Skeletal muscle satellite cell (primary cell): Measurements from ENCODE around the gene POLDIP2.

Source experiments
- H3K27me3 ChIP-seq: 2 replicates; pipeline ENCODE4 v1.7.0; 2013; ENCODE audit warnings: low read length; ENCODE audit not compliant: control insufficient read depth, insufficient read depth
- H3K36me3 ChIP-seq: 2 replicates; pipeline ENCODE4 v1.7.0; 2013; ENCODE audit warnings: mild to moderate bottlenecking, control low read depth, low read length; ENCODE audit not compliant: insufficient read depth
- H3K4me1 ChIP-seq: 2 replicates; pipeline ENCODE4 v1.7.0; 2013; ENCODE audit warnings: low read length; ENCODE audit not compliant: control insufficient read depth, insufficient read depth
- H3K4me2 ChIP-seq: 2 replicates; pipeline ENCODE4 v1.7.0; 2013; ENCODE audit warnings: mild to moderate bottlenecking, low read length
- H3K4me3 ChIP-seq: 2 replicates; pipeline ENCODE4 v1.7.0; 2013; ENCODE audit warnings: low read length
- H3K9ac ChIP-seq: 2 replicates; pipeline ENCODE4 v1.7.0; 2013; ENCODE audit warnings: mild to moderate bottlenecking, low read depth, low read length, moderate library complexity
- H3K9me3 ChIP-seq: replicated peaks from 2 replicates; pipeline ENCODE4 v1.7.0; 2013; ENCODE audit warnings: mild to moderate bottlenecking, control low read depth, low read length

POLDIP2 gene

DNA sequence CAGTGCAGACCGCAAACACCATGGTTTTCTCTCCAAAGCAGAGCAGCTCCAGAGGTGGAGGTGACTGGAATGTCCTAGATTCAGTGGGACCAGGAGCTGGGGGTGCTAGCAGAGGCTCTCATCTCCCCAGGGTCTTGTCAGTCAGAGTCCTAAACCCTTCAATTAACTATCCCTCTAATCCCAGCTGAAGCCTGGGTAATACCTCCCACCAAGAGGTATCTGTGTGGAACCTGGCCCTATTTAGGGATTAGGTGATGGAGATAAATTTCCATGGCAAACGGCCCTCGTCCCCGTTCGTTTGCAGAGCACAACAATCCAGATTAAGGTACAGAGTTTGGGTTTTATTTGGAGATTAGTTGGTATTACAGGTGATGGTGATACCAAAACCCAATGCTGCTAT, 5.9 kb upstream of the POLDIP2 start:
- H3K9me3 ChIP-seq, result no peaks in the 10 kb centered on the region
- H3K4me1 ChIP-seq, result peaks cover 4% of the 10 kb centered on the region
- peaks cover 45% of the 10 kb centered on the region for H3K36me3 ChIP-seq
- no peak overlapping the region for H3K4me2 ChIP-seq
- no peak overlapping the region for H3K4me3 ChIP-seq
- no peaks in the 10 kb centered on the region for H3K27me3 ChIP-seq
- no peak overlapping the region for H3K9ac ChIP-seq

DNA sequence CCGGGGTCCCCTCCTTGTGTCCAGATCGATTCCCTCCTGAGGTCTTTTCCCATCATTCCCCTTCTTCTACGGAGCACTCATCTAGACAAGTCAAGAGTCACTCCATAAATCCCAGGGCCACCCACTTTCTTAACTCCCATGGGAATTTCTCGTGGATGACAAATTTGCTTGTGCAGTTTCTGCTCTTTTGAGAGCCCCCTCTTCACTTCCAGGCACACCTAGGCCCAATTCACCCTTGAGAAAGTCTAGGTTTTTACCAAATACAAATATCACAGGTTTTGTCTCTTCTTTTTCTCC, 522 bp upstream of the POLDIP2 start:
- peaks cover 52% of the 10 kb centered on the region for H3K36me3 ChIP-seq
- H3K4me2 ChIP-seq, result peak overlapping the region; percentile 78
- H3K27me3 ChIP-seq, result no peaks in the 10 kb centered on the region
- peak overlapping the region; percentile 99 for H3K4me3 ChIP-seq
- H3K4me1 ChIP-seq, result peaks cover 17% of the 10 kb centered on the region
- peak overlapping the region; percentile 100 for H3K9ac ChIP-seq
- no peaks in the 10 kb centered on the region for H3K9me3 ChIP-seq

DNA sequence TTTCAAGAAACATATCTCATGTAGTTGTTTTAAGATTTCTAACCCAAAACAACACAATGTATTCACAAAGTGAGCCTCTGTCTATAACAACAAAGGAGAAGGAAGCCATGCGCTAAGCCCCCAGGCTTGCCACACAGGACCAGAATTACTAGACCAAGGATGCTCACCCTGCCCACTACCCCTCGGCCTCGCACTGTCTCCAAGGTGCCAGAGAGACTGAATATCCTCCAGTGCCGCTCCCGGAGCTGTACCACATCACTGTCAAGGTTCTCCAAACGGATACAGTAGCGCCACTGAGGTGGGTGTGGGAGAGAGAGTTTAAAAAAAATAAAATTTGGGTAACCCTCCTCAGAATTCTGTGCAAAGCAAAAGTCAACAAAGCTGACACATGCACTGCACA, 7.1 kb downstream of the POLDIP2 start:
- no peak overlapping the region for H3K9ac ChIP-seq
- peaks cover 85% of the 10 kb centered on the region for H3K36me3 ChIP-seq
- H3K9me3 ChIP-seq, result no peaks in the 10 kb centered on the region
- H3K4me3 ChIP-seq, result no peak overlapping the region
- no peaks in the 10 kb centered on the region for H3K27me3 ChIP-seq
- H3K4me2 ChIP-seq, result no peak overlapping the region
- H3K4me1 ChIP-seq, result peaks cover 30% of the 10 kb centered on the region

DNA sequence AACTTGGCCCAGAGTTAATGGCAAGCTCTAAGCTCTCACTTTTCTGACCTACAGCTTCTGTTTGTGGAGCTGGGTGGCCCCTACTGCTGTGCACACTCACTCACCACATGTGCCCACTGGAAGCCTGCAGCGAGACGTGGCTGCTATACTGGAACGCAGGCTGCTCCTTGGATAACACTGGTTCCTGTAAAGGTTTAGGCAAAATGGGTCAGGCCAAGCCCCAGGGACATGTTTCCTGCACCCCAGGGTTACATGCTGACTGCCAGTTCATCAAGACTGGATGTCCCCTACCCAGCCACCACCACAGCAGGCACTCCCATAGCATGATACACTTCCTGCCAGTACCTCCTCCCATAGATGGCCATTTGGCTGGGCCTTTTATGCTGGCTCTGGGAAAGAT, 8.3 kb downstream of the POLDIP2 start:
- peaks cover 86% of the 10 kb centered on the region for H3K36me3 ChIP-seq
- H3K27me3 ChIP-seq, result no peaks in the 10 kb centered on the region
- peaks cover 30% of the 10 kb centered on the region for H3K4me1 ChIP-seq
- H3K9ac ChIP-seq, result no peak overlapping the region
- H3K4me3 ChIP-seq, result no peak overlapping the region
- no peak overlapping the region for H3K4me2 ChIP-seq
- H3K9me3 ChIP-seq, result no peaks in the 10 kb centered on the region

DNA sequence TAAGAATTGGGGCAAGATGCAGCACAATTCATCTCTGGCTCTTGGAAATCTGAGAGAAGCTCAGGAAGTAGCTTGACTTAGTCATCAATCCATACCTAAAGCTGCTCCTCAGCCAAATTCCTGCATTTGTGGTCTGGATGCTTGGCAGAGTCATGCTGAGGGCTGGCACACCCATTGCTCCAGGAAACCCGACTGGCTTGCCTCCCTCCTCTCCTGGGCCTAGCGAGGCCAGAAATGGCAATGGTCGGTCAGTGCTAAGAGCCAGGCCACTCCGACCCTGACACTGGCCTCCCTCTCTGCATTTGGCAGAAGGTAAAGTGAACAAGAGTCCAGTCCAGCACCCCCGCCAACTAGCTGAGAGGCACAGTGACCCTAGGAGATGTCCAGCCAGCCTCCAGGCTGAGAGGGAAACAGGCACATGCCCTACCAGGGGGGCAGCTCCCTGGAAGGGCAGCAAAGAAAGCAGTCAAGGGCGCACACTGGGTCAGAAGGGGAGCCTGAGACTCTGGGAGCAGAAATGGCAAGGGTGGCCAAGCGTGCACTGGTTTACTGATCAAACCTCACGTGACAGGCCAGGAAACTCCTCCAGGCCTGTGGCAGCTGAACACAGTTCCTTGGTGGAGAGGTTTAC, 10.0 kb downstream of the POLDIP2 start:
- Histone ChIP-seq H3K9ac (peak overlapping the region; percentile 48), H3K4me2 (peak overlapping the region; percentile 10), H3K36me3 (peaks cover 88% of the 10 kb centered on the region), H3K4me1 (peaks cover 30% of the 10 kb centered on the region), H3K27me3 (no peaks in the 10 kb centered on the region), H3K9me3 (no peaks in the 10 kb centered on the region), H3K4me3 (no peak overlapping the region)

DNA sequence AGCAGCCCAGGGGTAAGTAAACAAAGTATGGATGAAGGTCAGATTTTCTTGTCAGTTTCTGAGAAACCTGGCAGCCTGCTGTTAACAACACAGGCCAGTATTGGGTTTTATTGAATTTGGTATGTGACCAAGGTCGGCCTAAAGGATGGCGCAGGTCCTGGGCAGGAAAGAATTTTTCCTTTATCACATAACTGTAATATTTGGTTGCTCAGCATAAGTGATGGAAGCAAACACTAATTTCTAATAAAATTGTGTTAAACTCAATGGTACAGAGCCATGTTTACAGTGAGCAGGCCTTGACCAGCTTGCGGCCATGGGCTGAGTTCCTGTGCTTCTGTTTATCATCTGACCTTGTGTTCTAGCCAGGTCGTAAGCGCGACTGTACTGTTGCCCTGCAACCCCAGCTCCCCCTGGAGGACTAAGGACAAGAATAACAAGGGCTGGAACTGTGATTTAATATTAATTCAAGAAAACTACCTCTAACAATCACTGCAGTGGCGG, 10.5 kb downstream of the POLDIP2 start:
- Histone ChIP-seq H3K4me3 (no peak overlapping the region), H3K9ac (peak overlapping the region; percentile 34), H3K36me3 (peaks cover 91% of the 10 kb centered on the region)

DNA sequence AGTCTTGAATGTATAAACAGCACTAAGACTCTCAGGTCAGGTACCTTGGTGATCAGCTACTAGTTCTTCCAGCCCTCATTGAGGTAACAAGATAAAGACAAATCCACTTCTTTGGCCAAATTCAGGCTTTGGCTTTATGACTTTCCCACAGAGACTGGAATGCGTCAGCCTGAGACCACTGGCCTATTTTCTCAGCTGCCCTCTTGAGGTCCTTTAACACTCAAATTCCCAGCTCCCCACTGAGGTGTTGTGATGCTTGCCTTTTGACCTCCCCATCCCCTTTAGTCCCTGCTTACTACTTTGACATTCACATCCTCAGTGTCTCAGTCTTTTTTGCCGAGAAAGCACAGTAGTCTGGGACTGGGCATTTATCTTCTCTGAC, 11.1 kb downstream of the POLDIP2 start:
- Histone ChIP-seq H3K9ac (peak overlapping the region; percentile 34), H3K4me2 (no peak overlapping the region), H3K9me3 (no peaks in the 10 kb centered on the region), H3K4me1 (peaks cover 30% of the 10 kb centered on the region), H3K36me3 (peaks cover 92% of the 10 kb centered on the region), H3K27me3 (no peaks in the 10 kb centered on the region), H3K4me3 (no peak overlapping the region)

More for the DNA sequence above, 10.5 kb downstream of the POLDIP2 start:
- no peaks in the 10 kb centered on the region for H3K9me3 ChIP-seq
- H3K4me1 ChIP-seq, result peaks cover 30% of the 10 kb centered on the region
- H3K4me2 ChIP-seq, result peak overlapping the region; percentile 10
- H3K27me3 ChIP-seq, result no peaks in the 10 kb centered on the region

DNA sequence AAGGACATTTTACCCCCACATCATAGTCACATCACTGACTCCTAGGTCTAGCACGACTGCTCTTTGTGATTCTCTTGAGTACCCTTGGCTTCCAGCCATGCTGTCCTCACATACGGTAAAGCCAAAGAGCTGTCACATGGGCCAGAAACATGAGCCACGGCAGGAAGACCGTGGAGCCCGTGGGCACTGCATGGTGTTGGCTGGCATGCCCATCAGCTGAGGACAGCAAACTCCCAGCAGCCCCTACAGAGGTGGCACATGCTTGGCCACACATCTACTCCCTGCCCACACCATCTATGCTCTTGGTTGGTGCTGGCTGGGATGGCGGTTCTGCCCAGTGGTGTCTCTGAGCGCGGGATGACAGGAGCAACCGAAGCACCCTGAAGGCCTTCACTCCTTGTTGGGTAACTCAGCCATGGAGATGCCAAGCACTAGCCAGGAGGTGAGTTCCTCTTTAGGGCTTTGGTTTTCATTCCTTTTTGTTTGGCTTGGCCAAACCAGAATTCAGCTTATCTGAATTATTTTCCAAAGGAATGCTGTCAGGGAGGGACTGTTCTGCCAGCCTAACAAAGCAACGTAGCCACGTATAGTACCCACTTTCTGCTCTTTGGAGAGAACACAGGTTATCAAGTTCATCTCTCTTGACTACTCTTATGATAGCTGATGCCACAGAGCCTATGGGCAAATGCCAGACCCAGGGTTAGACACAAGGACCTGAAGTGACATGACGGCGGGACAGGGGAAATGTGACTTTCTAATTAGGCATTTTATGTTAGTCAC, 11.7 kb downstream of the POLDIP2 start:
- H3K27me3 ChIP-seq, result no peaks in the 10 kb centered on the region
- H3K4me1 ChIP-seq, result peaks cover 30% of the 10 kb centered on the region
- H3K4me2 ChIP-seq, result no peak overlapping the region
- H3K36me3 ChIP-seq, result peaks cover 90% of the 10 kb centered on the region
- H3K9ac ChIP-seq, result no peak overlapping the region
- no peaks in the 10 kb centered on the region for H3K9me3 ChIP-seq
- H3K4me3 ChIP-seq, result no peak overlapping the region

DNA sequence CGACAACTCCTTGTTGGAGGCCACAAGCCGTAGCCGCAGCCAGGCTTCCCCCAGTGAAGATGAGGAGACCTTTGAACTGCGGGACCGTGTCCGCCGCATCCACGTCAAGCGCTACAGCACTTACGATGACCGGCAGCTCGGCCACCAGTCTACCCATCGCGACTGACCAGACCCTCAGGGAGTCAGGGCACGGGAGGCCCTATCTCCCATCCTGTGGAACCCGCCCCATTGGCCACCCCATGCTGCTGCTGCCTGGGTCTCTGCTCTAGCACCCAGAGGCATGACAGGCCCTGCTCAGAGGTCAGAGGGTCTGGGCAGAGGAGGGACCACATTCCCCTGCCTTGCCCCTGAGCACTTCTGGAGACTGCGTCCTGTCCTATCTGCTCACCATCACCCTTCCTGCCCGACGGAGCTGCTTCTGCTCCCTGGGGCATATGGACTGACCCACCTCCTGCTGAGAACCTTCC, 12.9 kb downstream of the POLDIP2 start:
- no peak overlapping the region for H3K9ac ChIP-seq
- H3K4me3 ChIP-seq, result no peak overlapping the region
- H3K9me3 ChIP-seq, result no peaks in the 10 kb centered on the region
- H3K4me2 ChIP-seq, result no peak overlapping the region
- H3K36me3 ChIP-seq, result peaks cover 89% of the 10 kb centered on the region
- H3K27me3 ChIP-seq, result no peaks in the 10 kb centered on the region
- peaks cover 30% of the 10 kb centered on the region for H3K4me1 ChIP-seq

DNA sequence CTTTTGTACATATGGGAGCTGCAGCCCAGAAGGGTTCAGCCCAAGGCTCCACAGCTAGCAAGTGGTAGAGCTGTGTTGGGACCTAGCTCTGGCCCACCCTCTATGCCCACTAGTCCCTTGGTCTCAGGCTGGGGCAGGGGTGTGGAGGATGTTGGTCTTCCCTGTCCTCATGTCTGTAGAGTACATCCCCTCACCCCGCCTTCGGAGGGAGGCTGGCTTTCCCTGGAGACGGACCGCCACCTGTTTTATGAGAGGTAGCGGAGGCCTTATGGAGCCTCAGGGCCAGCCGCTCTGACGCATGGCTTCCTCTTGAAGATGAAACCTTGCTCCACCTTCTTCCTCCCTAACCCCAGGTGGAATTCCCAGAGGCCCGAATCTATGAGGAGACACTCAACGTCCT, 13.3 kb downstream of the POLDIP2 start:
- Histone ChIP-seq H3K4me1 (peaks cover 30% of the 10 kb centered on the region), H3K27me3 (no peaks in the 10 kb centered on the region), H3K36me3 (peaks cover 86% of the 10 kb centered on the region), H3K9ac (no peak overlapping the region), H3K4me3 (no peak overlapping the region), H3K9me3 (no peaks in the 10 kb centered on the region), H3K4me2 (no peak overlapping the region)

DNA sequence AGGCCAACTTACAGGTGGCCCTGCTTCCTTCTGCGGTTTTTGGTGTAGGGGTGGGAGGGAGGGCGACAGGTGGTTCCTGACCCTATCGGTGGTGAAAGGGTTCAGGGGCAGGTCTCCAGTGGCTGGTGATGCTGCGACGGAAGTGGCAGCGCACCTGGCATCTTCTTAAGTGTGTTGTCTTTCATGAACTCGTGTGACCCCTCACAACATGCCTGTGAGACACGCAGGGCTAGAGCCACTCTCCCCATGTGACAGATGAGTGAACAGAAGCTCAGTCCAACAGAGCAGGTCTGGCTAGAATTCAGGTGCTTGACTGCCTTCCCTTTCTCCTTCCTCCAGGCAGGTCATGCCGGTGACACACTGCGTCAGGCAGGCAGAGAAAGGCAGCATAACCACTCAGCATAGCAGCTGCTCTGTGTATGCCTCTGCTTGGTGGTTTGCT, 13.8 kb downstream of the POLDIP2 start:
- H3K4me2 ChIP-seq, result no peak overlapping the region
- H3K9ac ChIP-seq, result no peak overlapping the region
- no peak overlapping the region for H3K4me3 ChIP-seq
- no peaks in the 10 kb centered on the region for H3K27me3 ChIP-seq
- H3K9me3 ChIP-seq, result no peaks in the 10 kb centered on the region
- H3K36me3 ChIP-seq, result peaks cover 81% of the 10 kb centered on the region
- peaks cover 33% of the 10 kb centered on the region for H3K4me1 ChIP-seq

DNA sequence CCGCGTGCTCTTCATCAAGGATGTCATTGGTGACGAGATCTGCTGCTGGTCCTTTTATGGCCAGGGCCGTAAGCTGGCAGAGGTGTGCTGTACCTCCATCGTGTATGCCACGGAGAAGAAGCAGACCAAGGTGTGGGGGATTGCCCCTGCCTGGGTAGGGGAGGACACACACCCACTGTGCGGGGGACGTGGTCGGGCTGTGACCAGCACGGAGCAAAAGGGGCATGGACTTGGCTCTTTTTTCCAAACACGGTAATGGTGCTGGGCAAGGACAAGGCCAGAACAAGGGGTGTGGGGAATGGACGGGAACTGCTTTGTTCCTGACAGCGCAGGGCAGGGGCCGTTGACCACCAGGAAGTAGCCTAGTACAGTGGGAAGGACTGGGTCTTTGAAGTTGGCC, 15.0 kb downstream of the POLDIP2 start:
- Histone ChIP-seq H3K36me3 (peaks cover 70% of the 10 kb centered on the region), H3K27me3 (no peaks in the 10 kb centered on the region), H3K4me2 (no peak overlapping the region), H3K9me3 (no peaks in the 10 kb centered on the region), H3K4me1 (peaks cover 34% of the 10 kb centered on the region), H3K9ac (no peak overlapping the region), H3K4me3 (no peak overlapping the region)
